Measurements from ENCODE around the gene COL9A3.

Gene COL9A3

GRCh38 chr20:62885896-62886708 is 69.3 kb downstream of the COL9A3 start:
- DNase-seq: no peak

GRCh38 chr20:62886709-62887058 is 69.8 kb downstream of the COL9A3 start:
- DNase-seq: no peak

- DNase-seq: no peak
These were observed 70.5 kb downstream of the COL9A3 start for GRCh38 chr20:62887152-62887859.

- DNase-seq: no peak
These were observed 71.0 kb downstream of the COL9A3 start for GRCh38 chr20:62887860-62888239.

GRCh38 chr20:62888406-62888805 is 71.6 kb downstream of the COL9A3 start:
- no peak for DNase-seq

- DNase-seq: no peak
These were observed 72.1 kb downstream of the COL9A3 start for GRCh38 chr20:62888910-62889309.

GRCh38 chr20:62889411-62889810 is 72.6 kb downstream of the COL9A3 start:
- DNase-seq: no peak

- DNase-seq: no peak
These were observed 73.0 kb downstream of the COL9A3 start for GRCh38 chr20:62889871-62890270.

GRCh38 chr20:62890444-62890843 is 73.6 kb downstream of the COL9A3 start:
- DNase-seq: no peak

Measured in inflammatory macrophage treated with lipopolysaccharide for 4 hours (primary cell).